Heart left ventricle (tissue), 16 donors: Measurements from ENCODE around the gene KRT72. TPM values are rescaled to one million over a fixed set of nuclear protein-coding genes. Genes with fewer than 3 reads are reported as not detected.

Source experiments
- ATAC-seq, 4 donors: fragments of 200-7000 bp; cut with Tn5 transposase; one replicate each; pipeline ENCODE4 v1.9.1; 2020 to 2022; ENCODE audit warnings: moderate library complexity in 4 of 4, mild to moderate bottlenecking in 3 of 4, moderate number of reproducible peaks in 1 of 4
- DNase-seq, 5 donors: peaks; one replicate each; pipeline ENCODE4 v3.0.0-alpha.2; 2020
- H3K27ac ChIP-seq, 12 donors: fragments of 200-600 bp; sonication (generic) in 4 of 12; one replicate each; pipeline versions ENCODE4 v1.5.0 to v1.8.0; 2016 to 2022; ENCODE audit warnings: mild to moderate bottlenecking in 2 of 12
- H3K27me3 ChIP-seq, 9 donors: fragments of 200-600 bp; sonication (generic) in 2 of 9; one replicate each; pipeline versions ENCODE4 v1.5.1 to v1.8.0; 2016 to 2022; ENCODE audit warnings: mild to moderate bottlenecking in 3 of 9
- H3K36me3 ChIP-seq, 9 donors: fragments of 200-600 bp; sonication (generic) in 2 of 9; one replicate each; pipeline versions ENCODE4 v1.5.0 to v1.8.0; 2018 to 2022; ENCODE audit warnings: mild to moderate bottlenecking in 2 of 9
- H3K4me1 ChIP-seq, 12 donors: fragments of 200-600 bp; sonication (generic) in 4 of 12; one replicate each; pipeline versions ENCODE4 v1.5.0 to v1.8.0; 2016 to 2022; ENCODE audit warnings: mild to moderate bottlenecking in 3 of 12
- H3K4me3 ChIP-seq, 12 donors: fragments of 200-600 bp; sonication (generic) in 4 of 12; one replicate each; pipeline versions ENCODE4 v1.5.0 to v1.8.0; 2017 to 2022; ENCODE audit warnings: mild to moderate bottlenecking in 9 of 12, moderate library complexity in 4 of 12
- H3K9me3 ChIP-seq, 12 donors: fragments of 200-600 bp; sonication (generic) in 4 of 12; one replicate each; pipeline versions ENCODE4 v1.5.0 to v1.8.0; 2016 to 2022; ENCODE audit warnings: mild to moderate bottlenecking in 1 of 12
- POLR2A ChIP-seq, 2 donors: fragments of 450-650 bp; IDR thresholded peaks; one replicate each; pipeline ENCODE4 v1.6.1; 2017; ENCODE audit warnings: antibody characterized with exemption in 2 of 2, mild to moderate bottlenecking in 2 of 2, moderate library complexity in 2 of 2
- WGBS, 4 donors: extraction: QIAGEN DNeasy Blood & Tissue Kit in 2 of 4; methylation state at CpG; one replicate each; pipeline versions ENCODE4 v1.1.5 to v1.1.7; 2013 to 2018; 5-methylcytosine and 5-hydroxymethylcytosine counted together
- intact Hi-C, 10 donors: fragments of 100-400 bp; cut with DNase I; formaldehyde crosslinking; loops; one replicate each; pipeline versions ENCODE4 v1.11.1 to v1.14.2; 2022
- polyA plus RNA-seq, 2 donors: library from polyadenylated mRNA; stranded (reverse); fragments of 200-250 nt; gene quantifications; one replicate each; pipeline ENCODE4 v1.2.3, GENCODE V29; 2013
- total RNA-seq, 9 donors: library from RNA; depleted of rRNA in 2 of 9; stranded (reverse); fragments of >200 nt in 2 of 9; fragmentation: NEBNext Ultra II Directional in 3 of 9; extraction: Animal tissue kit (Norgen Biotek cat#: 25700) in 3 of 9; gene quantifications; one replicate each; pipeline versions ENCODE4 v1.1.0 to v1.2.4, GENCODE V29; 2016 to 2023
- TF ChIP-seq, protein P1 (sequence below), 12 donors: fragments of 200-600 bp; sonication (generic) in 4 of 12; IDR thresholded peaks; one replicate each; pipeline versions ENCODE4 v1.5.0 to v1.8.0; 2018 to 2022; ENCODE audit warnings: antibody characterized with exemption in 12 of 12, mild to moderate bottlenecking in 5 of 12
- donor health status: ischemic (EF 13 %, LVEDD 7.1; RV severe dilation, severe dysfunction).
- donor health status: healthy with polysubstance abuse.
- donor health status: DM: no; HTN: yes; CAD: no.
- donor health status: DM: no; HTN: no; CAD: no.
- donor health status: ischemic (EF 25% LVEDD 6.9; RV normal size, moderate dysfunction).
- donor health status: ischemic (EF 25% LVEDD 5.7; RV mildly dilated, moderate dysfunction).
- donor health status: healthy.
- donor health status: DM: yes; HTN: yes; CAD: no.
- donor health status: ischemic (EF 35%, LVEDD 5.7; RV mildly dilated, moderate dysfunction).
- donor health status: nonischemic (EF 11% LVEDD 7.7; RV severe dilation, severe dysfunction).
- donor health status: DM: yes; HTN: yes; CAD: no.
- donor health status: PGD.
- donor health status: ischemic (EF 29% LVEDD 5.4; RV normal size, mild dysfunction).
- donor health status: nonischemic (EF 23%, LVEDD 6.1; RV moderate dilation, normal function).

Gene KRT72
- total and polyA plus RNA-seq, 11 donors, result not detected

DNA sequence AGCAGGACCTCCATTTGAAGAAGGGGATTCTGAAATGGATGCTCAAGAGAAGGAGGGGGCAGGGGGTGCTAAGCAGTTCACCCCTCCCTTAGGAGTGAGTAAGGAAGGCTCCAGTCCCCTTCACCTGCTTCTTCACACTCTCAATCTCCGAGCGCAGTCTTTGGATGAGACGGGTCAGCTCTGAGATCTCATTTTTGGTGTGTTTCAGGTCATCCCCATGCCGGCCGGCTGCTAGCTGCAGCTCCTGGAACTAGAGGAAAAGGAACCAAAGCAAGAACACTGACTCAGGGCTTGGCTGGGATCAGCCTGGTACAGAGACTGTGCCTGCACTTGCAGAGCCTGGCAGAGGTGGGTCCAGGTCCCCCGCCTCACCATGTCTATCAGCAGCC lies 9.8 kb upstream of the KRT72 start:
- Histone ChIP-seq H3K27ac (no peak overlapping the region), H3K4me3 (no peak overlapping the region), H3K4me1 (no peaks in the 10 kb centered on the region), H3K9me3 (no peaks in the 10 kb centered on the region), H3K36me3 (no peaks in the 10 kb centered on the region), H3K27me3 (peaks cover 0 to 55% (median 7%) of the 10 kb centered on the region in 9 donors)
- TF ChIP-seq POLR2A (IDR thresholded peaks at IDR 0.05), result no peak
- TF ChIP-seq, protein P1, sequence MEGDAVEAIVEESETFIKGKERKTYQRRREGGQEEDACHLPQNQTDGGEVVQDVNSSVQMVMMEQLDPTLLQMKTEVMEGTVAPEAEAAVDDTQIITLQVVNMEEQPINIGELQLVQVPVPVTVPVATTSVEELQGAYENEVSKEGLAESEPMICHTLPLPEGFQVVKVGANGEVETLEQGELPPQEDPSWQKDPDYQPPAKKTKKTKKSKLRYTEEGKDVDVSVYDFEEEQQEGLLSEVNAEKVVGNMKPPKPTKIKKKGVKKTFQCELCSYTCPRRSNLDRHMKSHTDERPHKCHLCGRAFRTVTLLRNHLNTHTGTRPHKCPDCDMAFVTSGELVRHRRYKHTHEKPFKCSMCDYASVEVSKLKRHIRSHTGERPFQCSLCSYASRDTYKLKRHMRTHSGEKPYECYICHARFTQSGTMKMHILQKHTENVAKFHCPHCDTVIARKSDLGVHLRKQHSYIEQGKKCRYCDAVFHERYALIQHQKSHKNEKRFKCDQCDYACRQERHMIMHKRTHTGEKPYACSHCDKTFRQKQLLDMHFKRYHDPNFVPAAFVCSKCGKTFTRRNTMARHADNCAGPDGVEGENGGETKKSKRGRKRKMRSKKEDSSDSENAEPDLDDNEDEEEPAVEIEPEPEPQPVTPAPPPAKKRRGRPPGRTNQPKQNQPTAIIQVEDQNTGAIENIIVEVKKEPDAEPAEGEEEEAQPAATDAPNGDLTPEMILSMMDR (IDR thresholded peaks at IDR 0.05), result no peak
- WGBS, 4 donors, result 89 to 95% (median 91%) methylated on average over 6 of the region's 6 CpGs
- no peak for ATAC-seq
- intact Hi-C loops, result no loop called here
- DNase-seq, result peak in 1 of 5 donors; percentile 8

DNA sequence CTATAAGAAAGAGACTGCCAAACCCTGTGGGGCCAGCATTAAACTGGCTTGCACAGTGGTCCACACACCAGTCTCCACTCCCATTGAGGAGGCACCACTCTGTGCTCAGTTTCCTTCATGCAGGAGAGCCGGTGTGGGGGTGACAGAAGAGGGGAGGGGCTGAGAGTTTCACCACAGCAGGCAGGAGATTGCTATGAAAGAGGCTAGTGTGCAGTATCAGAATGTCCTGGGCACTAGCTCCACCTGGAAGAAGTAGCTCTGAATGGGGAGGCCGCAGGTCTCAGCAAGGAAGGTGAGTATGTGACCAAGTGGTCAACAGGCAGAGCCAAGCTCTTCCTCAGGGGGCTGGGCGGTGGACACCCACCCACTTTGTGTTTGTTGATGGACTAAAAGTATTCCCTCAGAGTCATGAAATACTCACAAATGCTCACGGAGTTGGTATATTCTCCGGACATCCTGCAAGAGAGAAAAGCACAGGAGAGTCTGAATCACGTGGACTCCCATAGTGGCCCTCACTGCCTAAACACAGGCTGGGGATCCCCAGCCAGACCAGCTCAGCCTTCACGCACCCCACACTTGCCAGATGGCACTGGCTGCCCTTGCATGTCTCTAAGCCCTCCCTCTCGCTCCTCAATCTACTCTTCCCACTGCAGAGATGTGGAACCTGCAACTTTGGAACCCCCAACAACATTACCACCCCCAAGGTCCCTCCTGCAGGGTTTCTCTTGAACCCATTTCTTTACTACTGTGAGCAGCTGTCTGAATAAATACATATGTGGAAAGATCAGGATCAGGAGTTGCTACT lies 7.8 kb upstream of the KRT72 start:
- DNase-seq (peak in 1 of 5 donors; percentile 4), ATAC-seq (no peak)
- Histone ChIP-seq H3K4me1 (no peaks in the 10 kb centered on the region), H3K27me3 (peaks cover 0 to 61% (median 7%) of the 10 kb centered on the region in 9 donors), H3K27ac (no peak overlapping the region), H3K4me3 (no peak overlapping the region), H3K36me3 (no peaks in the 10 kb centered on the region), H3K9me3 (no peaks in the 10 kb centered on the region)
- WGBS, 4 donors, result 72 to 86% (median 79%) methylated on average over 8 of the region's 8 CpGs
- intact Hi-C loops, result no loop called here
- TF ChIP-seq, protein P1 (IDR thresholded peaks at IDR 0.05), result no peak
- no peak for TF ChIP-seq POLR2A (IDR thresholded peaks at IDR 0.05)

DNA sequence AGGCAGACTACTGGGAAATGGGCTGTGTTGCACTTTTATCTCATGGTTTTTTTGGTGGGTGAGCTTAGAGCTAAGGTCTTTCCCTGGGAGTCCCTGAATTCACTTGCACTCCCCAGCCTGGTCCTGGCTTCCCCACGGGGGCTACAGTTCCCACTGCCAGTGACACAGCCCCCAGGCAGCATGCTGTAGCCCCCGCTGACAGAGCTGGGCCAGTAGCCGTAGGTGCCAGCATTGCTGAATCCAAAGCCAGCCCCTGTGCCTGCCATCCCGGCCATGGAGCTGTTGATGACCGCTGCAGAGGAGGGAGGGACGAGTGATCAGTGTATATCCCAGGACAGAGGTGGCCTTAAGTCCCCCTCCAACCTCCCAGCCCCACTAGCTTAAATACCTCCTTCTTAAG lies 6.9 kb upstream of the KRT72 start:
- Histone ChIP-seq H3K4me3 (no peak overlapping the region), H3K27me3 (peaks cover 0 to 62% (median 7%) of the 10 kb centered on the region in 9 donors), H3K36me3 (no peaks in the 10 kb centered on the region), H3K4me1 (no peaks in the 10 kb centered on the region), H3K27ac (no peak overlapping the region), H3K9me3 (no peaks in the 10 kb centered on the region)
- ATAC-seq (no peak), DNase-seq (peak in 1 of 5 donors; percentile 4)
- intact Hi-C loops, result no loop called here
- no peak for TF ChIP-seq POLR2A (IDR thresholded peaks at IDR 0.05)
- TF ChIP-seq, protein P1 (IDR thresholded peaks at IDR 0.05), result no peak
- 50 to 77% (median 73%) methylated on average over 1 to 6 of the region's 6 CpGs for WGBS, 4 donors

DNA sequence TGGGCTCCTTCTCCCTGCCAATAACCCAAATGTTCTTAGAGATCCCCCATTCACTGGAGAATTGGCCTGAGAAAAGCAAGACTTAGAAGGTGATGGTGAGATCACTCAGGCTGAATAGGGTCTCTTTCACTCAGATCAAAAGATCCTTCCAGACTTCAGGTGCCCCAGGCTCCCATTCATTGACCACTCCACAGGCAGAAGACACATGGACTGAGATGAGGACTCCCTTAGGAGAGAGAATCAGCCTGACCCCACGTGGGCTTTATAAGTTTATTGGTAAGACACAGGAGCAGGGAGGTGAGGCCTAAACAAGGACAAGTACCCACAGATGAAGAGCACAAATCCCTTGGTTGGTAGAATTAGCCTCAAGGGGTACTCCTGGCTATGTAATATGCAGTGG lies 6.1 kb upstream of the KRT72 start:
- peaks cover 0 to 66% (median 14%) of the 10 kb centered on the region in 9 donors for H3K27me3 ChIP-seq

More for the DNA sequence above, 6.1 kb upstream of the KRT72 start:
- H3K4me3 ChIP-seq, result no peak overlapping the region
- peak in 1 of 5 donors; percentile 7 for DNase-seq
- no peak overlapping the region for H3K27ac ChIP-seq
- H3K36me3 ChIP-seq, result no peaks in the 10 kb centered on the region
- ATAC-seq, result no peak
- WGBS, 4 donors, result 50 to 58% (median 57%) methylated on average over 1 of the region's 1 CpG
- TF ChIP-seq, protein P1 (IDR thresholded peaks at IDR 0.05), result no peak
- no peak for TF ChIP-seq POLR2A (IDR thresholded peaks at IDR 0.05)
- H3K4me1 ChIP-seq, result no peaks in the 10 kb centered on the region
- intact Hi-C loops, result no loop called here
- H3K9me3 ChIP-seq, result no peaks in the 10 kb centered on the region
